Measurements from ENCODE around the gene NECAB2. TPM values are rescaled to one million over a fixed set of nuclear protein-coding genes. Genes with fewer than 3 reads are reported as not detected.

Gene NECAB2
- total and polyA plus RNA-seq, 4 donors = 0.10 to 0.57 (median 0.39) TPM

DNA sequence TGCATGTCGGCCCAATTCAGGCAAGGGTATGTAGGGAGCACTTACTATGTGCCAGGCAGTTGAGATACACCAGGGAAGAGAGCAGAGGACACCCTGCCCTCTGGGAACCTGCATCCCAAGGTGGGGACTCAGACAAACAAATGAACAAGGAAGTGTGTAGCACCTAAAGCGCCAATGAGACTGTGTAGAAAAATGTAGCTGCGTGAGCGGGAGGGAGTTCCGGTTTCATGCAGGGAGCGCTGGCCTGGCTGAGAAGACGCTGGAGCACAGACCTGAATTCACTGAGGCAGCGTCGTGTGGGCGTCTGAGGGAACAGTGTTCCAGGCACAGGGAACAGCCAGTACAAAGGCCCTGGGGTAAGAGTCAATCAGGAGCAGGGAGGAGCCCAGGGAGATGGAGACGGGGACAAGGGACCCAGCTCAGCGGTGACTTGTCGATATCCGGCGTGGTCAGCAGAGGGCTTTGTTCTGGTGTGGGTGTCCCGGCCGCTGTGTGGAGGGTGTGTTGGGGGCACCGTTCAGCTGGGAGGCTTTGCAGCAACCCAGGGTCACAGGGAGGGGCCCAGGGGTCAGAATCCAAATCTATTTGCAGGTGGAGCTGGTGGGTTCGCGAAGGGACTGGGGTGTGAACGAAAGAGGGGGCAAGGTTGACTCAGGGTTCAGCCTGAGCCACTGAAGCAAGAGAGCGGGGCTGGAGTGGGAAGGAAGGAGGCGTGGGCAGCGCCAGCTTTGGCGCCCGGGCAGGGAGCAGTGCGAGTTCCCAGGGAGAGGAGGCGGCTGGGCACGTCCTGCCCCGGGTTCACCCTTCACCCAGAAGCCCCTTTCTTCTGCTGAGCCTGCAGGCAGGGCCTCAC lies 32.8 kb upstream of the NECAB2 start:
- ATAC-seq (ENCODE audit: insufficient read depth, low FRiP score) (no peak), DNase-seq (no peak)
- H3K36me3 ChIP-seq (ENCODE audit: control insufficient read depth in 4 of 4, insufficient read depth in 4 of 4, low read length in 4 of 4) = no peaks in the 10 kb centered on the region
- peaks cover 0 to 7% (median 0%) of the 10 kb centered on the region in 5 donors for H3K4me1 ChIP-seq (ENCODE audit: control insufficient read depth in 5 of 5, insufficient read depth in 5 of 5, low read length in 5 of 5)
- H3K9me3 ChIP-seq (ENCODE audit: control insufficient read depth in 4 of 4, insufficient read depth in 3 of 4, low read length in 3 of 4) = no peaks in the 10 kb centered on the region
- no peaks in the 10 kb centered on the region for H3K27me3 ChIP-seq (ENCODE audit: control insufficient read depth in 3 of 3, insufficient read depth in 3 of 3, low read length in 2 of 3)
- 85 to 86% methylated on average over 25 to 30 of the region's 30 CpGs for WGBS, 2 donors
- H3K9ac ChIP-seq (ENCODE audit: insufficient read depth in 1 of 2, low read length in 2 of 2) = no peak overlapping the region
- no peak for TF ChIP-seq CTCF (IDR thresholded peaks at IDR 0.05; ENCODE audit: control extremely low read depth, extremely low read depth)
- no peak overlapping the region for H3K4me3 ChIP-seq
- H3K27ac ChIP-seq (ENCODE audit: low read depth in 1 of 2, low read length in 1 of 2) = no peak overlapping the region

GRCh38 chr16:83935858-83936255 lies 32.2 kb upstream of the NECAB2 start:
- Histone ChIP-seq H3K4me3 (no peak overlapping the region), H3K36me3 (ENCODE audit: control insufficient read depth in 4 of 4, insufficient read depth in 4 of 4, low read length in 4 of 4) (no peaks in the 10 kb centered on the region), H3K9me3 (ENCODE audit: control insufficient read depth in 4 of 4, insufficient read depth in 3 of 4, low read length in 3 of 4) (no peaks in the 10 kb centered on the region), H3K9ac (ENCODE audit: insufficient read depth in 1 of 2, low read length in 2 of 2) (no peak overlapping the region), H3K4me1 (ENCODE audit: control insufficient read depth in 5 of 5, insufficient read depth in 5 of 5, low read length in 5 of 5) (peaks cover 0 to 7% (median 0%) of the 10 kb centered on the region in 5 donors), H3K27me3 (ENCODE audit: control insufficient read depth in 3 of 3, insufficient read depth in 3 of 3, low read length in 2 of 3) (no peaks in the 10 kb centered on the region), H3K27ac (ENCODE audit: low read depth in 1 of 2, low read length in 1 of 2) (no peak overlapping the region)
- TF ChIP-seq CTCF (IDR thresholded peaks at IDR 0.05; ENCODE audit: control extremely low read depth, extremely low read depth) = no peak
- ATAC-seq (ENCODE audit: insufficient read depth, low FRiP score) (no peak), DNase-seq (no peak)
- 89% methylated on average over 10 of the region's 10 CpGs for WGBS, 2 donors

DNA sequence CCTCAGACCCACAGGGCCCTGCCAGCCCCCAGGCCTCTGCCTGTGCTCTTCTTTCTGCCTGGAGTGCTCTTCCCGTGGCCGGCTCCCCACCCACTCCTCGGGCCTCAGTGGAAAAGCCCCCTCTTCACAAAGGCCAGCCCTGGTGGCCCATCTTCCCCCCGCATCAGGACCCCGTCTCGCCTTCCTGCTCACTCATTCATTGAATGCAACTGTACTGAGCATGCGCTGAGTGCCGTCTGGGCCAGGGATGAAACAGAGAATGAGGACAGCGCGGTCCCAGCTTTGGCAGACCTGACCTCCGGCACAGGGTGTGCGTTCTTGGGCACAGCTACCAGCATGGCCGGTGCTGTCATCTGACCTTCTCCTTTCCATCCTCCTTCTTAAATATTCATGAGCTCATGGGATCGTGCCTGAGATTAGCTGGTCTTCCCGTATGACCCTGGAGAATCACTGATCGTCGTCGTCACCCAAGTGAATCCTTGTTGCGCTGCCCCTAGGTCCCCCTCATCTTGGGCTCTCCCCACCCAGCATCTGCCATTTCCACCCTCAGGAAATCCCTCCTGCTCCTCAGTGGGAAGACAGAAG lies 31.4 kb upstream of the NECAB2 start:
- ATAC-seq (ENCODE audit: insufficient read depth, low FRiP score) = no peak
- 90 to 95% methylated on average over 19 of the region's 19 CpGs for WGBS, 2 donors

More for the DNA sequence above, 31.4 kb upstream of the NECAB2 start:
- Histone ChIP-seq H3K4me1 (ENCODE audit: control insufficient read depth in 5 of 5, insufficient read depth in 5 of 5, low read length in 5 of 5) (peaks cover 0 to 7% (median 0%) of the 10 kb centered on the region in 5 donors), H3K36me3 (ENCODE audit: control insufficient read depth in 4 of 4, insufficient read depth in 4 of 4, low read length in 4 of 4) (no peaks in the 10 kb centered on the region), H3K9me3 (ENCODE audit: control insufficient read depth in 4 of 4, insufficient read depth in 3 of 4, low read length in 3 of 4) (no peaks in the 10 kb centered on the region), H3K27ac (ENCODE audit: low read depth in 1 of 2, low read length in 1 of 2) (no peak overlapping the region), H3K27me3 (ENCODE audit: control insufficient read depth in 3 of 3, insufficient read depth in 3 of 3, low read length in 2 of 3) (no peaks in the 10 kb centered on the region), H3K4me3 (no peak overlapping the region), H3K9ac (ENCODE audit: insufficient read depth in 1 of 2, low read length in 2 of 2) (no peak overlapping the region)
- no peak for DNase-seq
- no peak for TF ChIP-seq CTCF (IDR thresholded peaks at IDR 0.05; ENCODE audit: control extremely low read depth, extremely low read depth)

All from lung (tissue), 12 donors.